Neural progenitor cell (in vitro differentiated cells): ENCODE measurements around the gene TCF4. TPM values are rescaled to one million over a fixed set of nuclear protein-coding genes. Genes with fewer than 3 reads are reported as not detected.

ENCODE experiments used
- DNase-seq: peaks from one replicate; pipeline ENCODE4 v3.0.0-alpha.2; 2016; ENCODE audit warnings: low spot score
- H2AFZ ChIP-seq: fragments of 200-600 bp; sonication (generic); replicated peaks from 2 replicates; pipeline ENCODE4 v1.6.1; 2016; ENCODE audit warnings: antibody characterized with exemption
- H3F3A ChIP-seq: fragments of 200-600 bp; sonication (generic); 2 replicates; pipeline ENCODE4 v1.6.1; 2016; ENCODE audit warnings: antibody characterized with exemption, low read depth
- H3K27ac ChIP-seq: fragments of 200-600 bp; sonication (generic); 2 replicates; pipeline ENCODE4 v1.5.1; 2016; ENCODE audit warnings: mild to moderate bottlenecking
- H3K27me3 ChIP-seq: fragments of 200-600 bp; sonication (generic); 2 replicates; pipeline ENCODE4 v1.6.1; 2016; ENCODE audit warnings: mild to moderate bottlenecking, moderate library complexity
- H3K36me3 ChIP-seq: fragments of 200-600 bp; sonication (generic); 2 replicates; pipeline ENCODE4 v1.5.1; 2016
- H3K4me1 ChIP-seq: fragments of 200-600 bp; sonication (generic); 2 replicates; pipeline ENCODE4 v1.6.1; 2016; ENCODE audit warnings: mixed run types
- H3K4me2 ChIP-seq: fragments of 200-600 bp; sonication (generic); 2 replicates; pipeline ENCODE4 v1.6.1; 2016
- H3K4me3 ChIP-seq: fragments of 200-600 bp; sonication (generic); 2 replicates; pipeline ENCODE4 v1.5.1; 2016
- H3K79me2 ChIP-seq: fragments of 200-600 bp; sonication (generic); 2 replicates; pipeline ENCODE4 v1.6.1; 2016; ENCODE audit warnings: low read depth
- H3K9ac ChIP-seq: fragments of 200-600 bp; sonication (generic); 2 replicates; pipeline ENCODE4 v1.6.1; 2016
- H3K9me3 ChIP-seq: fragments of 200-600 bp; sonication (generic); 2 replicates; pipeline ENCODE4 v1.5.1; 2016; ENCODE audit warnings: low read depth
- H4K20me1 ChIP-seq: fragments of 200-600 bp; sonication (generic); 2 replicates; pipeline ENCODE4 v1.6.1; 2016; ENCODE audit warnings: low read depth
- H3K27ac Mint-ChIP-seq: 3 replicates; pipeline ENCODE4 v1.8.0; 2021; ENCODE audit warnings: mixed read lengths
- H3K27me3 Mint-ChIP-seq: 2 replicates; pipeline ENCODE4 v1.8.0; 2022; ENCODE audit warnings: low read depth, mild to moderate bottlenecking, inconsistent platforms, moderate library complexity, mixed read lengths; ENCODE audit not compliant: insufficient read depth
- H3K36me3 Mint-ChIP-seq: 3 replicates; pipeline ENCODE4 v1.8.0; 2021; ENCODE audit warnings: mixed read lengths
- H3K4me1 Mint-ChIP-seq: 3 replicates; pipeline ENCODE4 v1.8.0; 2021; ENCODE audit warnings: mixed read lengths
- H3K4me3 Mint-ChIP-seq: 3 replicates; pipeline ENCODE4 v1.8.0; 2021; ENCODE audit warnings: mild to moderate bottlenecking, moderate library complexity, mixed read lengths
- H3K9me3 Mint-ChIP-seq: 3 replicates; pipeline ENCODE4 v1.8.0; 2020; ENCODE audit warnings: mixed read lengths
- CTCF ChIP-seq: fragments of 200-600 bp; sonication (generic); IDR thresholded peaks from 2 replicates; pipeline ENCODE4 v1.5.1; 2017; ENCODE audit warnings: antibody characterized with exemption, mild to moderate bottlenecking
- EZH2 ChIP-seq: fragments of 200-600 bp; sonication (generic); IDR thresholded peaks from 2 replicates; pipeline ENCODE4 v1.6.1; 2017; ENCODE audit warnings: antibody characterized with exemption, mild to moderate bottlenecking, moderate library complexity
- EZH2phosphoT487 ChIP-seq: fragments of 200-600 bp; sonication (generic); IDR thresholded peaks from 2 replicates; pipeline ENCODE4 v1.6.1; 2017; ENCODE audit warnings: antibody characterized with exemption
- total RNA-seq: library from RNA; depleted of rRNA; stranded (reverse); fragments of >200 nt; gene quantifications from 2 replicates; pipeline ENCODE4 v1.2.3, GENCODE V29; 2015; ENCODE audit warnings: low replicate concordance

Gene TCF4
- total RNA-seq, 1 donor from 2014 or later: 161 TPM

DNA sequence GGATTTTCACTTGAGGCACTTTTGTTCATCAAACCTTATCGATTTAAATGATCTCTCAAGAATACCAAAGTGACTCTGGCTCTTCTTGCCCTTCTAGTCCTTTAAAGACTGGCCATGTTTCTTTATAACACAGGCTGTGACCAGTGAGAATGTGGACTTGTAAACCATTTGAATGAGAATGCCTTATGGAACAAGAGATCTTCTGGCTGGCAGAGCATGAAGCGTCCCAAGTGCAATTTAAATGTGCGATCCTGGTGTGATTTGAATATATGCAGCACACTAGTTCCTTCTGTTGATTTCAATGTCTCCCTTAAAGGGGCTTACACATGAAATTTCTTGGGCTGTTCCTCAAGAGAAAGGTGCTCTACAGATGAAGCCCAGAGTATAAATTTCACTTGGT is 366.4 kb downstream of the TCF4 start:
- no peak overlapping the region for H3K27ac Mint-ChIP-seq
- Histone ChIP-seq H3K27me3 (no peaks in the 10 kb centered on the region), H3K9me3 (no peaks in the 10 kb centered on the region), H3K79me2 (no peaks in the 10 kb centered on the region), H3K4me3 (no peak overlapping the region), H3K27ac (no peak overlapping the region), H3K4me1 (no peaks in the 10 kb centered on the region), H3K36me3 (peaks cover 7% of the 10 kb centered on the region), H3F3A (no peaks in the 10 kb centered on the region), H3K9ac (no peak overlapping the region), H2AFZ (no peak overlapping the region), H4K20me1 (no peaks in the 10 kb centered on the region), H3K4me2 (no peak overlapping the region)
- H3K27me3 Mint-ChIP-seq: peaks cover 7% of the 10 kb centered on the region
- no peak overlapping the region for H3K4me3 Mint-ChIP-seq
- H3K9me3 Mint-ChIP-seq: no peaks in the 10 kb centered on the region
- peaks cover 4% of the 10 kb centered on the region for H3K4me1 Mint-ChIP-seq
- H3K36me3 Mint-ChIP-seq: peaks cover 13% of the 10 kb centered on the region
- no peak for DNase-seq
- TF ChIP-seq EZH2phosphoT487 (no peak), EZH2 (no peak), CTCF (no peak)

GRCh38 chr18:55220523-55220922 is 367.5 kb downstream of the TCF4 start:
- Histone ChIP-seq H3K79me2 (no peaks in the 10 kb centered on the region), H3K4me2 (no peak overlapping the region), H2AFZ (no peak overlapping the region), H3K27me3 (no peaks in the 10 kb centered on the region), H3K9ac (no peak overlapping the region), H3K4me1 (no peaks in the 10 kb centered on the region), H3K36me3 (no peaks in the 10 kb centered on the region), H3F3A (no peaks in the 10 kb centered on the region), H3K9me3 (no peaks in the 10 kb centered on the region), H3K27ac (no peak overlapping the region), H3K4me3 (no peak overlapping the region), H4K20me1 (no peaks in the 10 kb centered on the region)
- Mint-ChIP-seq H3K9me3 (no peaks in the 10 kb centered on the region), H3K4me1 (peaks cover 4% of the 10 kb centered on the region), H3K27ac (no peak overlapping the region), H3K4me3 (no peak overlapping the region), H3K27me3 (peaks cover 7% of the 10 kb centered on the region), H3K36me3 (peaks cover 5% of the 10 kb centered on the region)
- TF ChIP-seq EZH2phosphoT487: no peak
- DNase-seq: no peak

DNA sequence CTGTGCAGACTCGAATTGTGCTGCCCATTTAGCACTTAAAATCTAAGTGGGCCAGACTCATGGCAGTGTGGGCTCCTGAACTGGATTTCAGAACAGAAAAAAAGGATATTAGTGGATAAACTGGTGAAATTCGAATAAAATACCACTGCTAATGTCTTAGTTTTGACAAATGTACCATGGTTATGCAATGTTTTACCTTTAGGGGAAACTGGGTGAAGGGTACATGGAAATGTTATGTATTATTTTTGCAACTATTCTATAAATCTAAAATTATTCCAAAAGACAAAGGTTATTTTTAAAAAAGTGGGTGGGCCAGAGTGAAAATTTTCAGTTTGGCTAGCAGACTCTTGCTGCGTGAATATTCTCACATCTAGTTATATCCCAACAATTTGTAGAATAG is 368.2 kb downstream of the TCF4 start:
- peaks cover 7% of the 10 kb centered on the region for H3K27me3 Mint-ChIP-seq
- Histone ChIP-seq H3K9me3 (no peaks in the 10 kb centered on the region), H3K36me3 (no peaks in the 10 kb centered on the region), H3F3A (no peaks in the 10 kb centered on the region), H3K4me2 (no peak overlapping the region), H3K79me2 (no peaks in the 10 kb centered on the region), H3K27ac (no peak overlapping the region), H3K27me3 (no peaks in the 10 kb centered on the region), H3K4me3 (no peak overlapping the region), H4K20me1 (no peaks in the 10 kb centered on the region), H3K4me1 (peaks cover 7% of the 10 kb centered on the region), H3K9ac (no peak overlapping the region), H2AFZ (no peak overlapping the region)
- TF ChIP-seq EZH2: no peak
- TF ChIP-seq CTCF: no peak
- no peak for TF ChIP-seq EZH2phosphoT487
- no peak for DNase-seq
- H3K27ac Mint-ChIP-seq: no peak overlapping the region
- H3K36me3 Mint-ChIP-seq: peaks cover 2% of the 10 kb centered on the region
- H3K9me3 Mint-ChIP-seq: no peaks in the 10 kb centered on the region
- peaks cover 9% of the 10 kb centered on the region for H3K4me1 Mint-ChIP-seq
- H3K4me3 Mint-ChIP-seq: no peak overlapping the region

DNA sequence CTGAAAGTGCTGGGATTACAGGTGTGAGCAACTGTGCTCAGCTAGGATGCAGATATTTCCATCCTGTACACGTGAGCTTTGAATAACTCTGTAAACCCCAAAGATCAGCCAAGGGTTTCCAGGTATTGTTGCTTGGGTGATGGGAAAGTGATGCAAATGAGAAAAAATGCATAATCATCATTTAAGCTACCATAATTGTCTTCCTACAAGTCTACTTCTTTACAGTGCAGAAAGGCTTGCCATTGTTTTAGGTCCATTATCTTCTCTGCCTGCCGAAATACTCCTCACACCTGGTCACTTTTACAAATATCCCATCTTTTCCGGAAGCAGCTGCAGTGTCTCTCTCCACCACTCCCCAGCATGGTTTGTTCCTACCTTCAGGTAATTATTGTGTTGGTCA is 368.9 kb downstream of the TCF4 start:
- peaks cover 7% of the 10 kb centered on the region for H3K27me3 Mint-ChIP-seq
- DNase-seq: no peak
- H3K36me3 Mint-ChIP-seq: peaks cover 2% of the 10 kb centered on the region
- no peaks in the 10 kb centered on the region for H3K9me3 ChIP-seq
- peaks cover 10% of the 10 kb centered on the region for H3K4me1 Mint-ChIP-seq
- no peak overlapping the region for H3K4me2 ChIP-seq
- no peak overlapping the region for H3K9ac ChIP-seq
- no peaks in the 10 kb centered on the region for H3K79me2 ChIP-seq
- no peak overlapping the region for H3K27ac ChIP-seq
- H3F3A ChIP-seq: no peaks in the 10 kb centered on the region
- no peaks in the 10 kb centered on the region for H3K27me3 ChIP-seq
- H2AFZ ChIP-seq: no peak overlapping the region
- H4K20me1 ChIP-seq: no peaks in the 10 kb centered on the region
- peaks cover 9% of the 10 kb centered on the region for H3K4me1 ChIP-seq
- no peak overlapping the region for H3K27ac Mint-ChIP-seq
- no peak overlapping the region for H3K4me3 Mint-ChIP-seq
- no peaks in the 10 kb centered on the region for H3K36me3 ChIP-seq
- H3K4me3 ChIP-seq: no peak overlapping the region
- H3K9me3 Mint-ChIP-seq: no peaks in the 10 kb centered on the region
- TF ChIP-seq CTCF (no peak), EZH2phosphoT487 (no peak), EZH2 (no peak)
